ENCODE data around the gene SLC5A3.

Gene SLC5A3

GRCh38 chr21:34112316-34113033 lies 39.1 kb downstream of the SLC5A3 start:
- Histone ChIP-seq H3K36me3 (ENCODE audit: low read length) (no peaks in the 10 kb centered on the region), H2AFZ (ENCODE audit: low read depth, low read length, severe bottlenecking) (no peak overlapping the region), H3K9ac (ENCODE audit: low read length) (no peak overlapping the region), H3K4me2 (ENCODE audit: low read depth, low read length, poor library complexity, severe bottlenecking) (no peak overlapping the region), H4K20me1 (ENCODE audit: low read depth, low read length) (no peaks in the 10 kb centered on the region), H3K27me3 (ENCODE audit: low read length) (no peaks in the 10 kb centered on the region), H3K79me2 (ENCODE audit: insufficient read depth, low read length) (peaks cover 9% of the 10 kb centered on the region; the same call in 1 of the 2 replicates), H3K27ac (ENCODE audit: low read depth, low read length) (no peak overlapping the region), H3K4me3 (ENCODE audit: insufficient read depth, low read length, poor library complexity, severe bottlenecking) (no peak overlapping the region), H3F3A (ENCODE audit: insufficient read depth) (no peaks in the 10 kb centered on the region), H3K9me2 (replicated peaks; ENCODE audit: insufficient read depth, low read length) (no peaks in the 10 kb centered on the region), H3K9me3 (ENCODE audit: insufficient read depth, low read length) (no peaks in the 10 kb centered on the region)
- no peak for TF ChIP-seq EZH2phosphoT487 (conservative IDR thresholded peaks at IDR 0.05; ENCODE audit: low read length)
- no peak for TF ChIP-seq CTCF (IDR thresholded peaks at IDR 0.05; ENCODE audit: insufficient read depth, low read length, poor library complexity, severe bottlenecking)

GRCh38 chr21:34113842-34114241 lies 40.5 kb downstream of the SLC5A3 start:
- Histone ChIP-seq H3K4me3 (ENCODE audit: insufficient read depth, low read length, poor library complexity, severe bottlenecking) (no peak overlapping the region), H3K9me2 (replicated peaks; ENCODE audit: insufficient read depth, low read length) (no peaks in the 10 kb centered on the region), H3K27ac (ENCODE audit: low read depth, low read length) (no peak overlapping the region), H3F3A (ENCODE audit: insufficient read depth) (no peaks in the 10 kb centered on the region), H3K79me2 (ENCODE audit: insufficient read depth, low read length) (peaks cover 9% of the 10 kb centered on the region; the same call in 1 of the 2 replicates), H3K9ac (ENCODE audit: low read length) (no peak overlapping the region), H2AFZ (ENCODE audit: low read depth, low read length, severe bottlenecking) (no peak overlapping the region), H3K27me3 (ENCODE audit: low read length) (no peaks in the 10 kb centered on the region), H3K36me3 (ENCODE audit: low read length) (no peaks in the 10 kb centered on the region), H3K9me3 (ENCODE audit: insufficient read depth, low read length) (no peaks in the 10 kb centered on the region), H4K20me1 (ENCODE audit: low read depth, low read length) (no peaks in the 10 kb centered on the region), H3K4me2 (ENCODE audit: low read depth, low read length, poor library complexity, severe bottlenecking) (no peak overlapping the region)
- TF ChIP-seq EZH2phosphoT487 (conservative IDR thresholded peaks at IDR 0.05; ENCODE audit: low read length), result no peak
- no peak for TF ChIP-seq CTCF (IDR thresholded peaks at IDR 0.05; ENCODE audit: insufficient read depth, low read length, poor library complexity, severe bottlenecking)

GRCh38 chr21:34115160-34115559 lies 41.8 kb downstream of the SLC5A3 start:
- Histone ChIP-seq H3K79me2 (ENCODE audit: insufficient read depth, low read length) (peaks cover 8% of the 10 kb centered on the region), H4K20me1 (ENCODE audit: low read depth, low read length) (no peaks in the 10 kb centered on the region), H3K36me3 (ENCODE audit: low read length) (no peaks in the 10 kb centered on the region)

More at GRCh38 chr21:34115160-34115559, 41.8 kb downstream of the SLC5A3 start:
- Histone ChIP-seq H3K4me2 (ENCODE audit: low read depth, low read length, poor library complexity, severe bottlenecking) (no peak overlapping the region), H2AFZ (ENCODE audit: low read depth, low read length, severe bottlenecking) (no peak overlapping the region), H3K27me3 (ENCODE audit: low read length) (no peaks in the 10 kb centered on the region), H3K9me2 (replicated peaks; ENCODE audit: insufficient read depth, low read length) (no peaks in the 10 kb centered on the region), H3F3A (ENCODE audit: insufficient read depth) (no peaks in the 10 kb centered on the region), H3K4me3 (ENCODE audit: insufficient read depth, low read length, poor library complexity, severe bottlenecking) (no peak overlapping the region), H3K27ac (ENCODE audit: low read depth, low read length) (no peak overlapping the region), H3K9me3 (ENCODE audit: insufficient read depth, low read length) (no peaks in the 10 kb centered on the region), H3K9ac (ENCODE audit: low read length) (no peak overlapping the region)
- TF ChIP-seq EZH2phosphoT487 (conservative IDR thresholded peaks at IDR 0.05; ENCODE audit: low read length) (no peak), CTCF (IDR thresholded peaks at IDR 0.05; ENCODE audit: insufficient read depth, low read length, poor library complexity, severe bottlenecking) (no peak)

Measured in SU-DHL-6 (cell line).